Measurements from ENCODE around the gene HLCS.

HLCS gene

GRCh38 chr21:36723371-36723881 lies 243.0 kb downstream of the HLCS start:
- TF ChIP-seq CTCF (IDR thresholded peaks at IDR 0.05; ENCODE audit: extremely low read depth, missing control alignments) = no peak
- DNase-seq (ENCODE audit: low spot score) = no peak

GRCh38 chr21:36722370-36723368 lies 243.8 kb downstream of the HLCS start:
- DNase-seq (ENCODE audit: low spot score) = no peak
- no peak for TF ChIP-seq CTCF (IDR thresholded peaks at IDR 0.05; ENCODE audit: extremely low read depth, missing control alignments)

GRCh38 chr21:36721817-36722216 lies 244.7 kb downstream of the HLCS start:
- no peak for TF ChIP-seq CTCF (IDR thresholded peaks at IDR 0.05; ENCODE audit: extremely low read depth, missing control alignments)
- DNase-seq (ENCODE audit: low spot score) = no peak

GRCh38 chr21:36719614-36720013 lies 246.9 kb downstream of the HLCS start:
- TF ChIP-seq CTCF (IDR thresholded peaks at IDR 0.05; ENCODE audit: extremely low read depth, missing control alignments) = no peak
- DNase-seq (ENCODE audit: low spot score) = no peak

- no peak for DNase-seq (ENCODE audit: low spot score)
- no peak for TF ChIP-seq CTCF (IDR thresholded peaks at IDR 0.05; ENCODE audit: extremely low read depth, missing control alignments)
Measured at GRCh38 chr21:36718951-36719501, 247.4 kb downstream of the HLCS start.

GRCh38 chr21:36717976-36718375 lies 248.5 kb downstream of the HLCS start:
- no peak for TF ChIP-seq CTCF (IDR thresholded peaks at IDR 0.05; ENCODE audit: extremely low read depth, missing control alignments)
- no peak for DNase-seq (ENCODE audit: low spot score)

GRCh38 chr21:36716836-36717235 lies 249.6 kb downstream of the HLCS start:
- DNase-seq (ENCODE audit: low spot score) = no peak
- no peak for TF ChIP-seq CTCF (IDR thresholded peaks at IDR 0.05; ENCODE audit: extremely low read depth, missing control alignments)
